Heart right ventricle (tissue), 16 donors: ENCODE data around the gene ANLN. TPM values are rescaled to one million over a fixed set of nuclear protein-coding genes. Genes with fewer than 3 reads are reported as not detected.

Experiments used
- ATAC-seq, 8 donors: fragments of 200-7000 bp; cut with Tn5 transposase; one replicate each; pipeline ENCODE4 v1.9.1; 2020; ENCODE audit warnings: mild to moderate bottlenecking in 8 of 8, moderate library complexity in 8 of 8, moderate number of reproducible peaks in 1 of 8
- DNase-seq, 2 donors: peaks; one replicate each; pipeline ENCODE4 v3.0.0-alpha.2; 2020
- H3K27ac ChIP-seq, 10 donors: fragments of 200-600 bp; sonication (generic) in 2 of 10; one replicate each; pipeline versions ENCODE4 v1.5.0 to v1.8.0; 2020 to 2022; ENCODE audit warnings: mild to moderate bottlenecking in 3 of 10
- H3K27me3 ChIP-seq, 7 donors: fragments of 200-600 bp; one replicate each; pipeline ENCODE4 v1.8.0; 2021 to 2022; ENCODE audit warnings: mild to moderate bottlenecking in 2 of 7
- H3K36me3 ChIP-seq, 9 donors: fragments of 200-600 bp; sonication (generic) in 1 of 9; one replicate each; pipeline versions ENCODE4 v1.5.0 to v1.8.0; 2020 to 2022; ENCODE audit warnings: mild to moderate bottlenecking in 2 of 9
- H3K4me1 ChIP-seq, 9 donors: fragments of 200-600 bp; sonication (generic) in 1 of 9; one replicate each; pipeline versions ENCODE4 v1.5.0 to v1.8.0; 2020 to 2022; ENCODE audit warnings: mild to moderate bottlenecking in 4 of 9
- H3K4me3 ChIP-seq, 10 donors: fragments of 200-600 bp; sonication (generic) in 2 of 10; one replicate each; pipeline versions ENCODE4 v1.5.0 to v1.8.0; 2020 to 2022; ENCODE audit warnings: mild to moderate bottlenecking in 7 of 10, moderate library complexity in 2 of 10
- H3K9me3 ChIP-seq, 11 donors: fragments of 200-600 bp in 10 of 11; sonication (generic) in 2 of 11; one replicate each; pipeline versions ENCODE4 v1.5.0 to v1.8.0; 2013 to 2022; ENCODE audit warnings: mild to moderate bottlenecking in 2 of 11, control low read depth in 1 of 11, moderate library complexity in 1 of 11
- WGBS, 2 donors: extraction: QIAGEN DNeasy Blood & Tissue Kit; methylation state at CpG; one replicate each; pipeline ENCODE4 v1.1.7; 2013; ENCODE audit warnings: inconsistent platforms in 1 of 2; 5-methylcytosine and 5-hydroxymethylcytosine counted together
- intact Hi-C, 10 donors: fragments of 100-400 bp; cut with DNase I; formaldehyde crosslinking; loops; one replicate each; pipeline versions ENCODE4 v1.11.1 to v1.14.2; 2022
- polyA plus RNA-seq, 2 donors: library from polyadenylated mRNA; stranded (reverse); fragments of 200-250 nt; gene quantifications; one replicate each; pipeline ENCODE4 v1.2.3, GENCODE V29; 2013
- total RNA-seq, 10 donors: library from RNA; stranded (reverse); fragmentation: NEBNext Ultra II Directional in 3 of 10; extraction: Animal tissue kit (Norgen Biotek cat#: 25700) in 3 of 10; gene quantifications; one replicate each; pipeline versions ENCODE4 v1.2.1 to v1.2.4, GENCODE V29; 2021 to 2023
- TF ChIP-seq, protein P1 (sequence below), 9 donors: fragments of 200-600 bp; sonication (generic) in 2 of 9; IDR thresholded peaks; one replicate each; pipeline versions ENCODE4 v1.5.0 to v1.8.0; 2021 to 2022; ENCODE audit warnings: antibody characterized with exemption in 9 of 9, mild to moderate bottlenecking in 5 of 9, moderate library complexity in 1 of 9
- donor health status: Arrhythmogenic right ventricular cardiomyopathy.
- donor health status: ischemic (EF 13 %, LVEDD 7.1; RV severe dilation, severe dysfunction).
- donor health status: healthy with polysubstance abuse.
- donor health status: DM: no; HTN: yes; CAD: no.
- donor health status: DM: no; HTN: no; CAD: no.
- donor health status: ischemic (EF 25% LVEDD 6.9; RV normal size, moderate dysfunction).
- donor health status: ischemic (EF 25% LVEDD 5.7; RV mildly dilated, moderate dysfunction).
- donor health status: healthy.
- donor health status: DM: yes; HTN: yes; CAD: no.
- donor health status: Ischemic cardiomyopathy.
- donor health status: ischemic (EF 35%, LVEDD 5.7; RV mildly dilated, moderate dysfunction).
- donor health status: nonischemic (EF 11% LVEDD 7.7; RV severe dilation, severe dysfunction).
- donor health status: DM: yes; HTN: yes; CAD: no.
- donor health status: PGD.
- donor health status: ischemic (EF 29% LVEDD 5.4; RV normal size, mild dysfunction).
- donor health status: nonischemic (EF 23%, LVEDD 6.1; RV moderate dilation, normal function).

Gene ANLN
- total and polyA plus RNA-seq, 12 donors: 0.38 to 13.4 (median 1.9) TPM

DNA sequence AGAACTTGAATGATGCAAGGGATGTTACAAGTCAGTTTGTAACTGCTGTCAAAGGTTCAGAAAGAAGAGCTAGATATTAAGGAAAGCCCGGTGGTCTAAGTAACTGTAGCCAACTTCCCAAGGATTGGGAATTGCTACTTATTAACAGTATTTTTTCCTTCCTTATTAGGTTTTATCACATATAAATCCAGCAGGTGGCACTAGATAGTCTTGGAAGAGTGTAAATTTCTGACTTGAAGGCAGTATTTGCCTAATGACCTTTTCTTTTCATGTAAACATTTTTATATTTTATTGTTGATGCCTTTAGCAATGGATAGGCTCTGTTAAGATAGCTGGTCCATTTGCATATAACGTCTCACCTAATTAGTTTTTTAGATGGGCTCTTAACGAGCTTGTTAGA lies 51.2 kb downstream of the ANLN start:
- Histone ChIP-seq H3K4me1 (no peaks in the 10 kb centered on the region), H3K27ac (no peak overlapping the region), H3K4me3 (no peak overlapping the region), H3K9me3 (no peaks in the 10 kb centered on the region), H3K36me3 (peaks cover 0 to 20% (median 0%) of the 10 kb centered on the region in 9 donors), H3K27me3 (no peaks in the 10 kb centered on the region)
- intact Hi-C loops: no loop called here
- DNase-seq (no peak), ATAC-seq (no peak)
- TF ChIP-seq, protein P1, sequence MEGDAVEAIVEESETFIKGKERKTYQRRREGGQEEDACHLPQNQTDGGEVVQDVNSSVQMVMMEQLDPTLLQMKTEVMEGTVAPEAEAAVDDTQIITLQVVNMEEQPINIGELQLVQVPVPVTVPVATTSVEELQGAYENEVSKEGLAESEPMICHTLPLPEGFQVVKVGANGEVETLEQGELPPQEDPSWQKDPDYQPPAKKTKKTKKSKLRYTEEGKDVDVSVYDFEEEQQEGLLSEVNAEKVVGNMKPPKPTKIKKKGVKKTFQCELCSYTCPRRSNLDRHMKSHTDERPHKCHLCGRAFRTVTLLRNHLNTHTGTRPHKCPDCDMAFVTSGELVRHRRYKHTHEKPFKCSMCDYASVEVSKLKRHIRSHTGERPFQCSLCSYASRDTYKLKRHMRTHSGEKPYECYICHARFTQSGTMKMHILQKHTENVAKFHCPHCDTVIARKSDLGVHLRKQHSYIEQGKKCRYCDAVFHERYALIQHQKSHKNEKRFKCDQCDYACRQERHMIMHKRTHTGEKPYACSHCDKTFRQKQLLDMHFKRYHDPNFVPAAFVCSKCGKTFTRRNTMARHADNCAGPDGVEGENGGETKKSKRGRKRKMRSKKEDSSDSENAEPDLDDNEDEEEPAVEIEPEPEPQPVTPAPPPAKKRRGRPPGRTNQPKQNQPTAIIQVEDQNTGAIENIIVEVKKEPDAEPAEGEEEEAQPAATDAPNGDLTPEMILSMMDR (IDR thresholded peaks at IDR 0.05): peak in 8 of 9 donors; percentile 6 to 51 (median 45)
- WGBS, 2 donors: 67 to 72% methylated on average over 3 of the region's 3 CpGs

DNA sequence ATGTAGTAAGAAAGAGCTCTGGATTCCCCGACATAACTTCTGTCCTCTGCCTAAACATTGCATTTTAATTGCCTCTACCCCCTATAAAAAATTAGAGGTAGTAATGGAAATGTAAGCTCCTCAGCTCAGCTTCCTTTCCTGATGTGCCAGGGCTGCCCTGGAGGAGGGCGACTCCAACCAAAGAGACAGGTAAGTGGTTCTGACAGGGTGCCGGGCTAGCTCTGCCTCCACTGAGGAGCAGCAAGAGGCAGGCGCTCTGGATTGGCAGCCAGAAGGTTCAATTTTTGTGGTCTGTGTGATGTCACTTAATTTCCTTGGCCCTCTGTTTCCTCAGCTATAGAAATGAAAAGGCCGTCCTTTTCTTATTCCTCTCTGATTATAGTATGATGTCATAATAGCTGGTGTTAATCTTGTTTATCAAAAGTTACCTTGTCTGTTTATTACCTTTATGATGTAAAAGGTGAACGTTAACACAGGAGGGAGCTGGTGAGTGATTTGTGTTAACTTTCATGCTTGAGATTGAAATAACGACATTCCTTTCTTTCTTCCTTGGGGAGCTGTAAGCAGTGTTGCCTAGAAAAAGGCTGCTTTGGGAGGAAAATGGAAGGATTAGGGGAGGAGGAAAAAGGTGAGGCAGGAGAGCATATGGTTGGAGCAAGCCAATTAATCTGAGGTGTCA lies 51.8 kb downstream of the ANLN start:
- TF ChIP-seq, protein P1 (IDR thresholded peaks at IDR 0.05): no peak
- peaks cover 0 to 3% (median 0%) of the 10 kb centered on the region in 11 donors for H3K9me3 ChIP-seq
- no peak for ATAC-seq
- intact Hi-C loops: no loop called here
- no peaks in the 10 kb centered on the region for H3K27me3 ChIP-seq
- no peak overlapping the region for H3K27ac ChIP-seq
- H3K36me3 ChIP-seq: peaks cover 0 to 25% (median 0%) of the 10 kb centered on the region in 9 donors
- H3K4me3 ChIP-seq: no peak overlapping the region
- no peak for DNase-seq
- H3K4me1 ChIP-seq: no peaks in the 10 kb centered on the region
- WGBS, 2 donors: 71 to 76% methylated on average over 7 of the region's 7 CpGs

DNA sequence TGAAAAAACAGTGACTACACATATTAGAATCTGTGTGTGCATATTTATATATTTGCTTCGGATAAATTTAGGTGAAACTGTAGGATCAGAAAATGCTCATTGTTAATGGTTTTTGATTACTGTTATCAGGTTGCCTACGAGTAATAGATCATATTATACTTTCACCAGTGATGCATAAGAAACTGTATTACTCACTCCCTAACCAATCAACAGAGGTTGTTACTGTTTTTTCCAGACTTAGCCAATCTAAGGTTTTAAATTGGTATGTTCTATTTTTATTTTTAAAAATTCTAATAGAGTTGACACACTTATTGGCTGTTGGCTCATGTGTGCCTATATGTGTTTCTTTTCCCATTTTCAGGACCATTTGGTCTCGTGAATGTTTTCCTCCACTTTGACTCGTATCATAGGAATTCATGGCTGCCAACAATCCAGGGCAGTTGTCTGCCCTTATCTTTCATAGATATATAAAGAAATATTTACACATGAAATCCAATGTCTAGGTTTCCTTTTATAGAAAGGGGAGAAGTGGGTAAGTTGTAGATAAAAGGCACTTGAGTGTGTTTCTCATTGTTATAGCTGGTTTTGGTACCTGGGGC lies 59.2 kb downstream of the ANLN start:
- no peaks in the 10 kb centered on the region for H3K4me1 ChIP-seq
- 79 to 80% methylated on average over 4 of the region's 4 CpGs for WGBS, 2 donors
- H3K27me3 ChIP-seq: no peaks in the 10 kb centered on the region
- peaks cover 0 to 60% (median 0%) of the 10 kb centered on the region in 9 donors for H3K36me3 ChIP-seq
- DNase-seq (no peak), ATAC-seq (no peak)
- no peak overlapping the region for H3K4me3 ChIP-seq
- no peak overlapping the region for H3K27ac ChIP-seq
- intact Hi-C loops: no loop called here
- TF ChIP-seq, protein P1 (IDR thresholded peaks at IDR 0.05): no peak
- peaks cover 0 to 7% (median 0%) of the 10 kb centered on the region in 11 donors for H3K9me3 ChIP-seq

DNA sequence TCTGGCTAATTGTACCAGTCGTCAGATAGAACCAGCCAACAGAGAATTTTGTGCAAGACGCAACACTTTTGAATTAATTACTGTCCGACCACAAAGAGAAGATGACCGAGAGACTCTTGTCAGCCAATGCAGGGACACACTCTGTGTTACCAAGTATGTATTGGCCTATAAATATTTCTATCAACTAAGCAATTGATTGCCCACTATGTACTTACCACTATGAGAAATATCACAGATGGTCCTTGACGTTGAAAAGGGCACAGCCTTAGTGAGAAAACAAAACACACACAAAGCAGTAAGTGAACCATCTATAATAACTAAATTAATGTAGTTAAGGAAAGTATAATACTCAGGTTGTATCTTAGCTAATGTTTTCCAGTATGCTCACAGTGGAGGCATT lies 60.0 kb downstream of the ANLN start:
- 89 to 90% methylated on average over 5 of the region's 5 CpGs for WGBS, 2 donors
- ATAC-seq (no peak), DNase-seq (no peak)
- H3K36me3 ChIP-seq: peaks cover 0 to 57% (median 0%) of the 10 kb centered on the region in 9 donors
- no peak overlapping the region for H3K27ac ChIP-seq
- TF ChIP-seq, protein P1 (IDR thresholded peaks at IDR 0.05): no peak
- peaks cover 0 to 7% (median 0%) of the 10 kb centered on the region in 11 donors for H3K9me3 ChIP-seq
- no peak overlapping the region for H3K4me3 ChIP-seq
- no peaks in the 10 kb centered on the region for H3K4me1 ChIP-seq
- intact Hi-C loops: no loop called here
- no peaks in the 10 kb centered on the region for H3K27me3 ChIP-seq
